ENCODE measurements around the gene MZT2A. TPM values are rescaled to one million over a fixed set of nuclear protein-coding genes. Genes with fewer than 3 reads are reported as not detected.

MZT2A gene
- 202 and 219 TPM in 2 replicates for total RNA-seq

GRCh38 chr2:131492015-131492417, at the start of gene MZT2A:
Gene MZT2A (minus strand): TSS chr2:131492397. CDS start chr2:131492376, 21 bp downstream.

GRCh38 chr2:131527131-131528001, 35.2 kb upstream of the MZT2A start, which contains the start of gene CCDC74A:
Gene CCDC74A (plus strand): TSS chr2:131527888. CDS start chr2:131527971, 83 bp downstream.

GRCh38 chr2:131475831-131476230, 16.4 kb downstream of the MZT2A start, which contains the start of gene TUBA3D:
Gene TUBA3D (plus strand): TSS chr2:131476119. CDS start chr2:131476200, 81 bp downstream.

Other genes with a start within 250 kb of the MZT2A start
- gene RAB6D, start 128.2 kb downstream of the MZT2A start, total RNA-seq, result under 0.01 TPM in 1 of 2 replicates, not detected in the other
- not detected in 2 replicates for gene TUBA3D, start 16.3 kb downstream of the MZT2A start, total RNA-seq
- gene CCDC74A, start 35.5 kb upstream of the MZT2A start, total RNA-seq, result 17.2 and 18.1 TPM in 2 replicates

Data from epithelial cell of alveolus of lung (primary cell).